Stimulated activated CD4-positive, alpha-beta T cell treated with anti-CD3 and anti-CD28 coated beads, TNF-alpha, amount 100 ng/mL, for 48 hours (primary cell): Measurements from ENCODE around the gene MYO16.

ENCODE experiments used
- DNase-seq, 3 donors: peaks; one replicate each; pipeline ENCODE4 v3.0.0-alpha.2; 2020; ENCODE audit warnings: low read depth in 3 of 3

Gene MYO16

DNA sequence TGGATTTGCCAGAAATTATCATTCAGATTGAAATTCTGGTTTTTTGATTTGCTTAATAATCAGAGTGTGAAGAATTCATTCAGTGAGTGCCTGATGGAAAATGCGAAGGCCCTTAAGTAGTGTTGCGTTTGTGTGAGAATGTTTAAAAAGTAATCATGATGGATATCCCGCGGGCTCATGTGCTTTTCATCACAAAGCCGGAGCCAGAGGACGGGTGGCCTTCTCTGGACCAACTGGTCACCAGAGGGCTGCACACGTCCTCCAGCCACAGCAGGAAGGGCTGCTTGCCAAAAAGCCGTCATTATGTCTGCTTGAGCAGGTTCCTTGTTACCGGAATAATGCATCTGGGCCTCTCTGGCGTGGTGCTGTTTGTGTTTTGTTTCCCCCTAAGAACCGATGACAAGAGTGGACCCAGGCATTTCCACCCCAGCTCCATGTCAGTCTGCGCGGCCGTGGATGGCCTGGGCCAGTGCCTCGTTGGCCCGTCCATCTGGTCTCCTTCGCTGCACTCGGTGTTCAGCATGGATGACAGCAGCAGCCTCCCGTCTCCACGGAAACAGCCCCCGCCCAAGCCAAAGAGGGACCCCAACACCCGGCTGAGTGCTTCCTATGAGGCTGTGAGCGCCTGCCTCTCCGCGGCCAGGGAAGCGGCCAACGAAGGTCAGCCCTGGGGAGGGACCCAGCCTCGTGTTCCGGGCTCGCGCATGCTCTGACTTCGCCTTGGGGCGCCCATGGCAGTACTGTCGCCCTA is 497.7 kb downstream of the MYO16 start:
- no peak for DNase-seq

DNA sequence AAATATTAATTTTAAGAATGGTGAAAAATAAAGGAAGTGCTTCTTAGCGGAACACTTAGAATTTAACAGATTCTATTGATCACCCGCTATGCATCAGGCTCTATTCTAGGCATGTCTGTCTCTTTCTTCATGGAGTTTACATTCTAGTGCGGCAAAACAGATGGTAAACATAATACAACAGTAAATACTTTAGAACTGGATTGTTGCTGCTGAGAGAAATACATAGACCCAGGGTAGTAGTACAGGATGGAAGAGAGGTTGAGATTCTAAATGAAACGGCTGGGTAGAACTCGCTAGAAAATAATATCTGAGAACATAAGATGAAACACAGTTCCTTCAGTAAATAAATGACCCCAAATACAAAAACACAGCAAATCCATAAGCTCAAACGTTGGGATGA is 498.7 kb downstream of the MYO16 start:
- DNase-seq: no peak

DNA sequence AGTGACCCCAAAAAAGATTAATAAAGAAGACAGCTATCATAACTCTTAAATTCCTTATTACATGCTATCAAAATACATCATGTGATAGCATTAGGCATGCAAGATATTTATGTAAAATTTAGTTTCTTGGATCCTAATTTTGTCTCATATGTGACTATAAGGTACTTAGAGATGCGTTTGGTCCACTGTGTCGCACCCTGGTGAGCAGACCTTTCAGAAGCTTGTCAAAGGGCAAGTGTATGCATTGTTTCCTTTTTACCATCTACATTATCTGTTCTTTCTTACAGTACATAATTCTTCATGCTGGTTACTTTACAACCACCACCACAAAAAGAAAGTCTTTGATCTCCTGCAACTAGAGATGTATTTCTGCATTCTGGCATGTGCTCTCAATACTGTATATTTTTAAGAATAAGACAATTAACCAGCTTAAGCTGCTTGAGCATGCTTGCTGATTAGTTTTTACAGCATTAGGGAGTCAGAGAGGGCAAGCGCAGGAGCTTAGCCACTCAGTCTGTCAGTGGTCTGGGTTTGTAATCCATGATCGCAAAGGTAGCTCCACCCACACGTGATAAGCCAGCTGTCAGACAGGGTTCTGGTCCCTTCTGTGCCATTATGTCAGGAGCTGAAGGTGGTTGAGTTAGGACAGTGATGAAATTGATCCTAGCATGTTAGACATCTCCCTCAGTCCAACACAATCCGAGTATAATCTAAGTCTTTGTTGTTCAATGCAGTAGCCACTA is 500.9 kb downstream of the MYO16 start:
- DNase-seq: no peak

DNA sequence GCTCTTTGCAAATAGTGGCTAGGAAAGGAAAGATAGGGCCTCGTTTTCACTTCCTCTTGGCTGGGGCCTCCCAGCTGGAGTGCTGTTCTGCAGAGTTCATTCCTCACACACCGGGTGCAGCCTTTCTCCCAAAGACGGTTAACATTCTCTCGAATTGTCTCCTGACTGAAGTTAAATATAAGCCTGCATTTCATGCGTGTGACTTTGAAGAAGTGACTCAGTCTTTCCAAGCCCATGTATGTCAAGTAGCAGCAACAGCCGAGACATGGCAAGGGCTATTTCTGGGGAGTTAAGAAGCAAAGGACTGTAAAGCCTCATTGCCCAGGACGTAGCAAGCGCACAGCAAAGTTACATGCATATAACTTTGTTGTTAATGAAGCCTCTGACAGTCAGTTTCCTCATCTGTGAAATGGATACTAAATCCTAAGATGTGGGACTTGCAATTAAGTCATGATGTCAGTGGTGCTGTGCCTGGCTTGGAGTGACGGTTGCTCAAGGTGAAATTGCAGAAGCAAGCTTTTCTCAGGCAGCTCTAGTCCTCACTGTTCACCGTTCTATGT is 502.4 kb downstream of the MYO16 start:
- no peak for DNase-seq

DNA sequence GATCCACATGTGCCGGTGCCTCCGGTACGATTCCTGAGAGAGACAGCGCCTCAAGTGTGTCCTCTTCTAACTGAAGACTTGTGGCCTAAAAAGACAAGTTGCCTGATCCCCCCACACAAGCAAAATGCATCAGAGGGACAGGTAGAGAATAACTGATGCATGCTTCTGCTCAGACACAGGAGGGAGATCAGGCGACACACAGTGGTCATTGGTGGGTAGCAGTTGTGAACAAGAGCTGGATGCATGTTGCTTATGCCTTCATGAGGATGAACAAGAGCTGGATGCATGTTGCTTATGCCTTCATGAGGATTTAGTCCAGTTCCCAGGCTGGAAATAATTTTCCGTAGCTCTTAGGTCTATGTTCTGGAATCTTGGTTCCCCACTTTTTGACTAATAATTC is 505.6 kb downstream of the MYO16 start:
- no peak for DNase-seq

DNA sequence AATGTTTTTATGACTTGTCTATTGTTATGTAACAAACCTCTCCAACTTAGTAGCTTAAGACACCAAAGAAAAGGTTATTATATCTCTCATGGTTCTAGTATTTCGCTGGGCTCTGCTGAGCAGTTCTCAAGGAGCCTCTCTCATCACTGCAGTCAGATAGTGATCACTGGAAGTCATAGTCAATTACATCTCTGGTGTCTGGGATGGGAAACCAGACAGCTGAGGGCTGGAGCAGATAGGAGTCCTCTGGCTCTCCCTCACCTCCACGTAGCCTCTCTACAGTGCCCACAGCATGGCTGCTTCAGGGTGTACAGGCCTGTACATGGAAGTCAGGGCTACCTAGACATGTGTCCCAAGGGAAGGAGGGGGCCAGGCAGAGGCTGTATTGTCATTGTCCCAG is 507.5 kb downstream of the MYO16 start:
- no peak for DNase-seq

DNA sequence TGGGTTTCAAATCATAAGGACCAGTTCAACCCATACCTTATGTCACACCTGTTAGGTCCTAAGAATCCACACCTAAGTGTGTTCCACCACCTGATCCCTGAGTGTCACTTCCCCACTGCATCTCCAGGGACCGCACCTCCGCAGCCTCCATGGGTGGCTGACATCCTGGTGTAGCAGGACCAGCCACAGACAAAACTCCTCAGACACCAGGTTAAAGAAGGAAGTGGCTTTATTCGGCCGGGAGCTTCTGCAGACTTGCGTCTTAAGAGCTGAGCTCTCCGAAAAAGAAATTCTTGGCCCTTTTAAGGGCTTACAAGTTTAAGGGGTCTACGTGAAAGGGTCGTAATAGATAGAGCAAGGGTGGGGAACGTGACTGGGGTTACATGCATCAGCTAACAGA is 509.9 kb downstream of the MYO16 start:
- no peak for DNase-seq

DNA sequence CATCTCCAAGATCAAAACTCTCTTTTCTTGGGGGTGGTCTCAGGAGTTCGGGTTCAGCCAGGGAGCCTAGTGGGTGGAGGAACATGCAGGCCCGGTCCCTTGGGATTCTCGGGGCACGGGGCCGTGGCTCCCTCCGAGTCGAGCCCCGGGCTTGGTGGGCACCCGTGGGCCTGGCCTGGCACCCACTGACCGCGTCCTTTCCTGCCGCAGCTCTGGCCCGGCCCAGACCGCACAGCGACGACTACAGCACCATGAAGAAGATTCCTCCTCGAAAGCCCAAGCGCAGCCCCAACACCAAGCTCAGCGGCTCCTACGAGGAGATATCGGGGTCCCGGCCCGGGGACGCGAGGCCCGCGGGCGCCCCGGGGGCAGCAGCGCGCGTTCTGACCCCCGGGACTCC is 510.6 kb downstream of the MYO16 start:
- DNase-seq: no peak

DNA sequence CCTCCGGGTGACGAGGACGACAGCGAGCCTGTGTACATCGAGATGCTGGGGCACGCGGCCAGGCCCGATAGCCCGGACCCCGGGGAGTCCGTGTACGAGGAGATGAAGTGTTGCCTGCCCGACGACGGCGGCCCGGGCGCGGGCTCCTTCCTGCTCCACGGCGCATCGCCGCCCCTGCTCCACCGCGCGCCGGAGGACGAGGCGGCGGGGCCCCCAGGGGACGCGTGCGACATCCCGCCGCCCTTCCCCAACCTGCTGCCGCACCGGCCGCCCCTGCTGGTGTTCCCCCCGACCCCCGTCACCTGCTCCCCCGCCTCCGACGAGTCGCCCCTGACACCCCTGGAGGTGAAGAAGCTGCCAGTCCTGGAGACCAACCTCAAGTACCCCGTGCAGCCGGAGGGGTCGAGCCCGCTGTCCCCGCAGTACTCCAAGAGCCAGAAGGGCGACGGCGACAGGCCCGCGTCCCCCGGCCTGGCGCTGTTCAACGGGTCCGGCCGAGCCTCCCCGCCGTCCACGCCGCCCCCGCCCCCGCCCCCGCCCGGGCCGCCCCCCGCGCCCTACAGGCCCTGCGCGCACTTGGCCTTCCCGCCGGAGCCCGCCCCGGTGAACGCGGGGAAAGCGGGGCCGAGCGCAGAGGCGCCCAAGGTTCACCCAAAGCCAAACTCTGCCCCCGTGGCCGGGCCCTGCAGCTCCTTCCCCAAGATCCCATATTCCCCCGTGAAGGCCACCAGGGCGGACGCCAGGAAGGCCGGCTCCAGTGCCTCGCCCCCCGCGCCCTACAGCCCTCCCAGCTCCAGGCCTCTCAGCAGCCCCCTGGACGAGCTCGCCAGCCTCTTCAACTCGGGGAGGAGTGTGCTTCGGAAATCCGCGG is 511.3 kb downstream of the MYO16 start:
- no peak for DNase-seq

DNA sequence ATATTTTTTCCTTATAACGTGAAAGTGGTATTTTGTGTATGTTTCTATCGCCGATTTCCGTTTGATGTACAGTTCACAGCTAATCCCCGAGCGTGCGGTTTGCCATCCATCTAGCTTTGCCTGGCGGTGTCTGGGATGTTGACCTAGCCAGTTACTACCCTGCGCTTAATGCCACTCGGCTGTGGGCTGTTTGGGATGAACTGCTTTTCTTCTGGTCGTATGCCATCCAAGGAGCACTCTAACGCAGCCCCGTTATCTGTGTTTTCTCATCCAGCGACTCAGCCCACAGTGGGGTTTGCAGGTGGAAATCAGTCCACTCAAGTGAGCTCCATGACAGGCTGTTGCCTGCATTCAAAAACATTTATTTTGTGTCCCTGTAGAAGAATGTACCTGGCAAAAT is 512.3 kb downstream of the MYO16 start:
- DNase-seq: no peak

DNA sequence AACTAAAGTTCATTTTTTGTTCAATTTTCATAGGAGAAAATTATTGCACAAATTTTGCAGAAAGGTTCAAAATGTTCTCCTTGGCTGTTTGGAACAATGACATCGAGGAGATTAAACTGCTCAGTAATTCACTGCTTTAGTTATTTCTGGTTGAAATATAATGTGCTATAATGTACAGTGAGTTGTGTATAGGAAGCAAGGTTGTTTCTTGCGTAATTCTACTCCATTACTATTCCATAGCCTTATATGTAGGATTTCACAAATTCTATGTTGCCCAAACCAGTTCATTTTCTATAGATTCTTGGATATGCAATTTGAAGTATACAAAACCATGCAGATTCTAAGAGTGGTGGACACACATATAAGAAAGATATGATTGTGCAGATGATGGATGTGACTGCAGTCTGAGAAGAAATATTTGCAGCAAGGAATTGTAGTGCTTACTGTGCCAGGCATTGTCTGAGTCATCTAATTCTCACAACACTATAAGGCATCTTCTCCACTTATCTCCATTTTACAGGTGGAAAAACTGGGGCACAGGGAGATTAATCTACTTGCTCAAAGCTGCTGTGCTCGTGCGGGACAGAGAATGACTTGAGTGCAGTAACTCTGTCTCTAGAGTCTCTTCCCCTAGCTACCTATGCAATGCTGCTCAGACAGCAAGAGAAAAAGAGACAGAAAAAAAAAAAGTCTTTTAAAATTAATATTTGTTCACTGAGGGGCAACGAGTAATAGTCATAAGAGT is 515.5 kb downstream of the MYO16 start:
- DNase-seq: no peak

DNA sequence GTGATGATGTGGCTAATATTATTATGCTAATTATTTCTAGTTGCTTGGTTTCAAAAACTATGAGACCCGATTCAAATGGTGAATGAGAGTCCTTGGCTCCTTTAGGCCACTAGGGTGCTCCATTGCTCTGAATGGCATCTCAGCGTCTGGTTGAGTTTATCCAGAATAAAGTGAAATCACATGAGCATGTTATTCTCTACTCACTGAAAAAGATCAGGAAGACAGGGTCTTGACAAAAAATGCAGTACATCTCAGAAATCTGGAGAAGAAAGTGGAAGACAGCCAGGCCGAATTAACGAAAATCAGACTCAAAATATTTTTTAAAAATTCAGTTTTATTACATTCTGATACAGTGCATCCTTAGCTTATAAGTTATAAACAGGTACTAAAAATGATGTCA is 516.2 kb downstream of the MYO16 start:
- DNase-seq: no peak

DNA sequence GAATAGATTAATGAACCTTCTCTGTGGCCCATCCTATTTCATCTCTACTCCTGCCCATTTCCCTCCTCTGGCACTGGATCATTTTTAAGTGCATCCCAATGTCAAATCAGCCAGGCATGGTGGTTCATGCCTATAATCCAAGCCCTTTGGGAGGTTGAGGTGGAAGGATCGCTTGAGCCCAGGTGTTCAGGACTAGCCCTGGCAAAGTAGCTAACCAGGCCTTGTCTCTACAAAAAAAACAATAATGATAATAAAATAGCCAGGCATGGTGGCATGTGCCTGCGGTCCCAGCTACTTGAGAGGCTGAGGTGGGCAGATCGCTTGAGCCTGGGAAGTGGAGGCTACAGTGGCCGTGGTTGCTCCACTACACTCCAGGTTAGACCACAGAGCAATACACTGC is 517.0 kb downstream of the MYO16 start:
- DNase-seq: no peak

DNA sequence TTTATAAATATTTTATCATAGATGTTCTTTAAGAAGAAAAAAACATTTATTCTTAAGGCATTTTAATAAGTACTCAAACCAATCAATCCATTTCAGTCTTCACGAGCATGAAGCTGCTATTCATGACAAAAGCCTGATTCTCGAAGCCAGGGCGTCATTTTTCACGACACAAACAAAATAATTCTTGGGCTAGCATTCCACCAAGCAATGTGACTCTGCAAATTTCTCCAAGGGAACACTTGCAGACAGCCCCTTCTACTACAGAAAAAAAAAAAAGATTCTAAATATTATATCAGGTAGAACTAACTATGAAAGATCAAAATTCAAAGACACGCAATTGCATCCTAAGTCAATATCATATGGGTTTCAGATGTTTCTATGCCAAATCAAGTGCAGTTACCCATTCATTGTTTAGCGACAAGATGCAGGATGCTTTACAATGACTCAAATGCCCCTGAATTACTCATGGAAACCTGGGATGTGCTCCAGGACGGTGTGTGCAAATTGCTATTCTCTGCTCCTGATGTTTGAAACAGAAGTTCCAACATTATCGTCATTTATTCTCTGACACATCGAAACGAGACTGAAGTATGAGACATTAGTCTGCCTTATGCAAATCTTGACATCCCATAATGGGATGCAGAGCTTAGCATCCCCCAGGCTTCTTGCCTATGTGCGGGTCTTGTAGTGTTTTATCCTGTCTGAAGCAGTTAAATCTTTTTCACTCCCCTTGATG is 517.7 kb downstream of the MYO16 start:
- no peak for DNase-seq

DNA sequence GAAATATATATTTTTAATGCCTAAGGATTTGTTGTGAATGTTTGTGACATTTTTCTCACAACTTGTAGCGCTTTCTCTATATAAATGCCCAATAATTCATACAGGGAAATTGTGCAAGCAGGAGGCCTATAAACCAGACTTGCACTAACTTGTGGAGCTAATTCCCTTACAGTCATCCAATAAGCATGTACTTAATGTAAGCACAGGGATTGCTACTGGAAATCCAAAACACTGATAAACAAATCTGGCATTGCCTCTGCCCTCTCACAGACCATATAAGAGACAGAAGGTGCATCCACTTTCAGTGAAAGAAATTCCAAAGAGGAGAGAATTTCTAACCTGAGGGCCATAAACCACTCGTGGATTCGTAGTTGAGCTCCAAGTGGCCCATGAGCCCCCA is 518.8 kb downstream of the MYO16 start:
- DNase-seq: no peak

DNA sequence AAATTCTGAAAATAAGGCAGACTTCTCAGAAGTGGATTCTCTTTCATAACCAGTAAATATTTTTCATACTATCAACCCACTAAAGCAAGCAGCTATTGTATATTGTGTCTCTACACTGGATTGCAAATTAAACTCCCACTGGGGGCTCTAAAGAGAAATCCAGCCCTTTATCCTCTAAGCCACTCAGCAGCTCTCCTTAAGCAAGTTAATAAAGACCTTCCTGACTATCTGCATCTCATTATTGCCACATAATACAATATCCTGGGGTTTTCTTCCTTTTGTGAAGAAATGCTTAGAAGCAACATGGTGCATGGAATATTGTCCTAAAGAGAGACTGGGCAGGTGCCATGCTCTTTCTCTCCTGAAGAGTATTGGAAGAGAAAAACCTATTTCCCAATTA is 521.3 kb downstream of the MYO16 start:
- no peak for DNase-seq

DNA sequence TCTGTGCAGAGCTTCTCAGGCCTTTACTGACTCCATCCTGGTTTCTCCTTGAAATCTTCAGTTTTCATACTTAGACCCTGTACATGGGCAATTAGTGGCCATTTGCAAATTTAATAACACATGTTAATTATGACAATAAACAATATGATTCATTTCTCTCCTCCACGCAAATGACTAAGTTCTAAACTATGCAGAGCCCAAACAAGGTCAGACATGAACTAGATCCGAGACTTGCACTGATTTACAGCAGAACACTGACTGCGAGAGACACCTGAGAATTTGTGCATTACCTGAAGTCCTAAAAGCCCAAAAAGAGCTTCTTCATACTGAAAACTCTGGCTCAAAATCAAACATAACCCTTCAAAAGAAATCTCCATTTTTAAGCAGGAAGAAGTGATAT is 521.8 kb downstream of the MYO16 start:
- DNase-seq: no peak

DNA sequence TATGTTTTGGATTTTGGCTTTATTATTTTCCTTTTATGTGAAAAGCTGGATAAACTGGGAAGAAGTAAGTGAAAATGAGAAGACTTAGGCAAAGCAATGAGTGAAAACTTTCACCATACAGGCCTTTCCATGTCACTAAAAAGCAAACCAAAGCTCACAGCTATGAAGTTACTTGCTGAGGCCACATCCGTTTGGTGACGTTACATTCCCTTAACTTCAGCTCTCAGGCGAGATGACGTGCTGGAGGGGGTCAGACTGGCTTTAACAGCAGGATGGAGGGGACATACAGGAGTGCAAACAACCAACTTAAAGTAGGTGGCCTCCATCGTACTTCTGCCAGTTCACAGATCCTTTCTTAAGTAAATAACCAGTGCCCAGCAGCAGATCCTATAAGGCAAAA is 522.3 kb downstream of the MYO16 start:
- no peak for DNase-seq

DNA sequence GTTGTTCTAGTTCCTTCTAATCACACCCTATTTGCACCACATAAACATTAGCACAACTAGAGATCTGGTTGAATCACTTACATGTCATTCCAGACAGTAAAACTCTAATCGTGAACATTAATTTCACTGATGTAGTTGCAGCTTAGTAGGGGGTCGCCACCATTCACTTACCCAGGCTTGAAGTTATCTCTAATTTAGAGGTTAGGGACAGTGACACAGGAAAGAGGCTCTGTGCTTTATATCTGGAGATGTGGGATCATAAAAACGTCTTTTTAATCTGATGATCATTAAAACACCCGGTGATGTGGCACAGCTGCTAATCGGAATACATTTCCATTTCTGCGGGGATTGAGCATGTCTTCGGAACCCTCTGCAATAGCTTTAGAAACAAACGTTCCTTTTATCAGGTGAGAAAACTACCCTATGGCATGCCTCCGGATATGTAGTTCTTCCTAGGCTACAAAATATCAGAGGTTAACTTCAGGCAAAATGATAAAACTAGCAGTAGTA is 523.0 kb downstream of the MYO16 start:
- DNase-seq: no peak

DNA sequence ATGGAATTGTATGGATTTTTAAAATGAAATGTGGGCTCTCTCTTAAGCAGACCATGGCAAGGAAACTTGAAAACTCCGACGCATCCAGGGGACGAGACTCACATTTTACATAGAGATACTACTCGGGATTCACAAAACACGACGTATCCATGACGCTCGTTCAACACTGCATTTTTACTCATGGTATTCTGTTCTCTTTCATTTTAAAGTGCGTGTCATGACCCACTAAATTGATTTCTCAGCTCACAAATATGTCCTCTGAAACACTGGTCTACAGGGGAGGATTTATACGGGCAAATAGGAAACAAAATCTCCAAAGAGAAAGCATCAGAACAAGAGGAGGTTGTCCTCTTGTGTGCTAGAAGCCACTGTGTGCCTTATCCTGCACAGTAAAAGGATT is 523.5 kb downstream of the MYO16 start:
- DNase-seq: no peak

DNA sequence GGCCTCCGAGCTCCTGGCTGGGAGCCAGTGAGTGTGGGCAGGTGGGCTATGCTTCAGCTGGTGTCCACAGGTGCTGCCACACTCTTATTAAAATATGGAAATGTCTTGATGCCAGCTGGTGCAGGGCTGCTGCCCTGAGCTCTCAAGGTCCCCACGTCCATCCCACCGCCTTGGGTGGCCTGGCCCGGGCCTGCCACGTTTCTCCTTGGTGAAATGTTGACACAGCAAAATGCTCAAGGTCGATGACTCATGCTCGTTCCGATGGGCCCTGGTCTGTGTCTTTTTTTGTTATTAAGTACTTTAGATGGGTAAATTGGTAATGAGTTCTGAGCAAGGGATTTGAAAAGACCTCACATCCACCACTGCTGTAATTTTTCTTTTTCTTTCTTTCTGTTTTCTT is 524.7 kb downstream of the MYO16 start:
- no peak for DNase-seq
